ENCODE results near the gene LRRFIP1. TPM values are rescaled to one million over a fixed set of nuclear protein-coding genes. Genes with fewer than 3 reads are reported as not detected.

Gene LRRFIP1
- total and polyA plus RNA-seq, 10 donors: 40.4 to 164 (median 124) TPM

- H3K4me3 ChIP-seq: no peak overlapping the region
- peaks cover 3 to 40% (median 23%) of the 10 kb centered on the region in 8 donors for H3K9me3 ChIP-seq
- no peak for DNase-seq
- intact Hi-C loops (cut with DNase I; ENCODE audit: low total_unique reads): no loop called here
- peaks cover 0 to 52% (median 24%) of the 10 kb centered on the region in 6 donors for H3K36me3 ChIP-seq
- no peaks in the 10 kb centered on the region for H3K4me1 ChIP-seq
- H3K27ac ChIP-seq: no peak overlapping the region
- H3K27me3 ChIP-seq (replicated peaks in 1 of 7): no peaks in the 10 kb centered on the region
- 94 to 100% (median 99%) methylated on average over 4 of the region's 4 CpGs for WGBS, 5 donors
- TF ChIP-seq, protein P1, sequence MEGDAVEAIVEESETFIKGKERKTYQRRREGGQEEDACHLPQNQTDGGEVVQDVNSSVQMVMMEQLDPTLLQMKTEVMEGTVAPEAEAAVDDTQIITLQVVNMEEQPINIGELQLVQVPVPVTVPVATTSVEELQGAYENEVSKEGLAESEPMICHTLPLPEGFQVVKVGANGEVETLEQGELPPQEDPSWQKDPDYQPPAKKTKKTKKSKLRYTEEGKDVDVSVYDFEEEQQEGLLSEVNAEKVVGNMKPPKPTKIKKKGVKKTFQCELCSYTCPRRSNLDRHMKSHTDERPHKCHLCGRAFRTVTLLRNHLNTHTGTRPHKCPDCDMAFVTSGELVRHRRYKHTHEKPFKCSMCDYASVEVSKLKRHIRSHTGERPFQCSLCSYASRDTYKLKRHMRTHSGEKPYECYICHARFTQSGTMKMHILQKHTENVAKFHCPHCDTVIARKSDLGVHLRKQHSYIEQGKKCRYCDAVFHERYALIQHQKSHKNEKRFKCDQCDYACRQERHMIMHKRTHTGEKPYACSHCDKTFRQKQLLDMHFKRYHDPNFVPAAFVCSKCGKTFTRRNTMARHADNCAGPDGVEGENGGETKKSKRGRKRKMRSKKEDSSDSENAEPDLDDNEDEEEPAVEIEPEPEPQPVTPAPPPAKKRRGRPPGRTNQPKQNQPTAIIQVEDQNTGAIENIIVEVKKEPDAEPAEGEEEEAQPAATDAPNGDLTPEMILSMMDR (IDR thresholded peaks at IDR 0.05 in 8 of 11, conservative IDR thresholded peaks at IDR 0.05 in 3 of 11): no peak
- TF ChIP-seq POLR2AphosphoS5 (IDR thresholded peaks at IDR 0.05) (no peak), POLR2A (IDR thresholded peaks at IDR 0.05) (no peak)
Measured at GRCh38 chr2:237786936-237787335, 159.5 kb downstream of the LRRFIP1 start.

DNA sequence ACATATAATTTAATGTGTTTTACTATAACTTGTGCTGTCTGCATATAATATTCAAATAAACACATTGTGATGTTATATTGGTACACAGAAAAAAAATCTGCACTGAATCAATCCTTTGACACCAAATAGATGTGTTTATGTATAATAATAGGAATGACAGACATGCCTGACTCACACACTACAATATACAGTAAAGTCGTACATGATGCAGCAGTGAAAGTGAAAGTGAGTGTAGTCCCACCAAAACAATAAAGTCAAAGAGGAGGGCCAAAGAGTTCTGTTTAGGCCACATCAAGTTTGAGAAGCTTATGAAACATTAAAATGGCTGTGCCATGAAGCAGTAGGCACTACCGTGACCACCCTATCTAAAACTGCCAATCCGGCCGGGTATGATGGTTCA lies 163.0 kb downstream of the LRRFIP1 start:
- H3K4me3 ChIP-seq: no peak overlapping the region
- DNase-seq: no peak
- peaks cover 0 to 29% (median 10%) of the 10 kb centered on the region in 6 donors for H3K36me3 ChIP-seq
- 81 to 89% (median 87%) methylated on average over 4 of the region's 4 CpGs for WGBS, 5 donors
- peaks cover 3 to 21% (median 19%) of the 10 kb centered on the region in 8 donors for H3K9me3 ChIP-seq
- H3K4me1 ChIP-seq: no peaks in the 10 kb centered on the region
- TF ChIP-seq POLR2A (IDR thresholded peaks at IDR 0.05) (no peak), POLR2AphosphoS5 (IDR thresholded peaks at IDR 0.05) (no peak)
- TF ChIP-seq, protein P1 (IDR thresholded peaks at IDR 0.05 in 8 of 11, conservative IDR thresholded peaks at IDR 0.05 in 3 of 11): no peak
- H3K27ac ChIP-seq: no peak overlapping the region
- intact Hi-C loops (cut with DNase I; ENCODE audit: low total_unique reads): no loop called here
- no peaks in the 10 kb centered on the region for H3K27me3 ChIP-seq (replicated peaks in 1 of 7)

DNA sequence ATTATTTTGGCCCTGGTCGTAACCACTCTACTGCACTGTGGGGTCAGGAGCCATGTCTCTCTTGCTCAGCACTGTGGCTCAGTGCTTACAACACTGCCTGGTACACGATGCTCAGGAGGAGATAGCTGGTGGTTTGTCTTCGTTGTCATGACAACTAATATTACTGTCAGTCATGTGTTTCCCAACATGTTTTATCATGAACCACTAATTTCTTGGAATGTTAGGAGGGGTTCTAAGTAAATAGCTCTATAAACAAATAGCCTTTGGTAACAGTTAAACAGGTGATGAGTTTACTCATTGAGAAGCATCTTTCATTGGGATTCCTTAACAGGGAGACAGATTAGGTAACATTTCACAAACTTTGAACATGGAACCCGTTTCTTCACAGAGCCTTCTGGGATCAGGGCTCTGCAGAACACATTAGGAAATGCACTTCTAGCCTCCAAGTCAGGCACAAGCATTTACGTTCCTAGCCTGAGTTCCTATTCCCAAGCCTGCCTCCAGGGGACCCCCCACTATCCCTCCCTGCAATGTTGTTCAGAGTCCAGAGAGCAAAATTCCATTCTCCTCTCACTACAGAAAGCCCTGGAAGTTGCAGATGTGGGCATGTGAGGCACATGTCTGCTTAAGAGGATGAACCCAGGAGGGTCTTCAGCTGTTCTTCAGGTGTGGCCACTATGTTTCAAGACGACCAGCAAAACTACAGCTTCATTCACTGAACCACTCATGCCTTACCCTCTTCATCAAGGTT lies 164.8 kb downstream of the LRRFIP1 start:
- no peaks in the 10 kb centered on the region for H3K27me3 ChIP-seq (replicated peaks in 1 of 7)
- peaks cover under 1 to 5% (median 3%) of the 10 kb centered on the region in 8 donors for H3K9me3 ChIP-seq
- intact Hi-C loops (cut with DNase I; ENCODE audit: low total_unique reads): no loop called here
- H3K27ac ChIP-seq: no peak overlapping the region
- no peaks in the 10 kb centered on the region for H3K4me1 ChIP-seq
- H3K4me3 ChIP-seq: no peak overlapping the region
- 81 to 87% (median 86%) methylated on average over 6 of the region's 6 CpGs for WGBS, 5 donors
- no peak for DNase-seq
- TF ChIP-seq, protein P1 (IDR thresholded peaks at IDR 0.05 in 8 of 11, conservative IDR thresholded peaks at IDR 0.05 in 3 of 11): no peak
- peaks cover 0 to 12% (median under 1%) of the 10 kb centered on the region in 6 donors for H3K36me3 ChIP-seq

GRCh38 chr2:237797253-237797652 lies 169.9 kb downstream of the LRRFIP1 start:
- 89 to 97% (median 94%) methylated on average over 3 of the region's 3 CpGs for WGBS, 5 donors
- no peak for DNase-seq
- Histone ChIP-seq H3K9me3 (peaks cover 0 to 21% (median 13%) of the 10 kb centered on the region in 8 donors), H3K36me3 (no peaks in the 10 kb centered on the region), H3K4me3 (no peak overlapping the region), H3K27me3 (replicated peaks in 1 of 7) (no peaks in the 10 kb centered on the region), H3K4me1 (no peaks in the 10 kb centered on the region), H3K27ac (no peak overlapping the region)
- TF ChIP-seq POLR2AphosphoS5 (IDR thresholded peaks at IDR 0.05) (no peak), POLR2A (IDR thresholded peaks at IDR 0.05) (no peak)
- TF ChIP-seq, protein P1 (IDR thresholded peaks at IDR 0.05 in 8 of 11, conservative IDR thresholded peaks at IDR 0.05 in 3 of 11): no peak
- intact Hi-C loops (cut with DNase I; ENCODE audit: low total_unique reads): no loop called here

Measured in spleen (tissue), 11 donors.